HCT116 (cell line): ENCODE results near the gene NUMB. TPM values are rescaled to one million over a fixed set of nuclear protein-coding genes. Genes with fewer than 3 reads are reported as not detected.

Experiments used
- ATAC-seq: fragments of 200-7000 bp; cut with Tn5 transposase; 2 replicates; pipeline ENCODE4 v1.9.1; 2020; ENCODE audit warnings: mild to moderate bottlenecking, moderate library complexity
- BruUV-seq: library from RNA; stranded (reverse); fragments of 400-500 nt; replicated peaks from 2 replicates; lab custom pipeline; 2021; lab: Mats Ljungman, UMichigan
- CTCF ChIA-PET: fragments of 300-600 bp; sonication (Branson Sonifier 250); formaldehyde crosslinking; loops from one replicate; lab custom pipeline; 2021; ENCODE audit warnings: antibody characterized with exemption; lab: Charles Lee
- POLR2A ChIA-PET: fragments of 300-600, 350-600 bp; sonication (Branson Sonifier 250); formaldehyde crosslinking; loops from one replicate; lab custom pipeline; 2021; ENCODE audit warnings: antibody characterized with exemption; lab: Charles Lee
- RAD21 ChIA-PET, 2 experiments: fragments of 300-600 bp; sonication (Branson Sonifier 250); formaldehyde crosslinking; loops; one replicate each; lab custom pipeline; 2023; ENCODE audit warnings: low total read pairs in 2 of 2; ENCODE audit not compliant: uncharacterized antibody in 2 of 2, unreplicated experiment in 2 of 2, low non-redundant PET in 1 of 2; lab: Charles Lee
- DNase-seq: peaks from one replicate; pipeline ENCODE4 v3.0.0-alpha.2; 2010; ENCODE audit warnings: low read depth, low spot score
- H2AFZ ChIP-seq: fragments of 200-600 bp; shearing (Covaris generic), sonication (generic); 2 replicates; pipeline ENCODE4 v1.6.1; 2017; ENCODE audit warnings: low read depth, mixed run types, mixed read lengths, antibody characterized with exemption, low read length; ENCODE audit not compliant: poor library complexity, severe bottlenecking
- H3K27ac ChIP-seq: 2 replicates; pipeline ENCODE4 v1.5.1; 2012; ENCODE audit warnings: low read depth, low read length
- H3K27me3 ChIP-seq: fragments of 200-600 bp; sonication (generic); 2 replicates; pipeline ENCODE4 v1.6.1; 2016; ENCODE audit warnings: mixed run types, low read length, mixed read lengths; ENCODE audit not compliant: insufficient read depth
- H3K36me3 ChIP-seq, 2 experiments: fragments of 200-500 bp in 1 of 2; fragments of 200-600 bp in 1 of 2; sonication (Bioruptor generic) in 1 of 2; sonication (generic) in 1 of 2; 2 replicates each; pipeline versions ENCODE4 v1.5.1 to v1.6.1; 2014 to 2016; ENCODE audit warnings: low read length in 2 of 2, inconsistent platforms in 1 of 2, mixed read lengths in 1 of 2, mixed run types in 1 of 2; ENCODE audit not compliant: insufficient read depth in 2 of 2, control insufficient read depth in 1 of 2
- H3K4me1 ChIP-seq, 2 experiments: fragments of 200-600 bp in 1 of 2; sonication (generic) in 1 of 2; 2 replicates each; pipeline versions ENCODE4 v1.5.1 to v1.6.1; 2012 to 2017; ENCODE audit warnings: low read length in 2 of 2, inconsistent platforms in 1 of 2, mild to moderate bottlenecking in 1 of 2, mixed read lengths in 1 of 2, mixed run types in 1 of 2, moderate library complexity in 1 of 2; ENCODE audit not compliant: insufficient read depth in 2 of 2, control insufficient read depth in 1 of 2
- H3K4me2 ChIP-seq: fragments of 200-600 bp; sonication (generic); 2 replicates; pipeline ENCODE4 v1.6.1; 2017; ENCODE audit warnings: mixed run types, low read length, mixed read lengths
- H3K4me3 ChIP-seq, 2 experiments: fragments of 200-600 bp in 1 of 2; sonication (generic) in 1 of 2; replicated peaks in 1 of 2; 2 replicates each; pipeline ENCODE4 v1.5.1; 2011 to 2016; ENCODE audit warnings: low read length in 2 of 2, control low read depth in 1 of 2, low read depth in 1 of 2, mild to moderate bottlenecking in 1 of 2, mixed read lengths in 1 of 2, mixed run types in 1 of 2
- H3K79me2 ChIP-seq: fragments of 200-600 bp; sonication (generic); 2 replicates; pipeline ENCODE4 v1.6.1; 2017; ENCODE audit warnings: mild to moderate bottlenecking, mixed run types, low read length, moderate library complexity, mixed read lengths; ENCODE audit not compliant: insufficient read depth
- H3K9ac ChIP-seq: fragments of 200-600 bp; sonication (generic); 2 replicates; pipeline ENCODE4 v1.6.1; 2016; ENCODE audit warnings: low read length, mixed read lengths
- H3K9me2 ChIP-seq: fragments of 200-600 bp; sonication (generic), shearing (Covaris generic); 2 replicates; pipeline ENCODE4 v1.6.1; 2017; ENCODE audit warnings: mixed run types, mild to moderate bottlenecking, moderate library complexity; ENCODE audit not compliant: insufficient read depth
- H3K9me3 ChIP-seq, 2 experiments: fragments of 200-500 bp in 1 of 2; fragments of 200-600 bp in 1 of 2; sonication (Bioruptor generic) in 1 of 2; sonication (generic) in 1 of 2; 2 replicates each; pipeline ENCODE4 v1.6.1; 2014 to 2017; ENCODE audit warnings: low read length in 2 of 2, mixed read lengths in 2 of 2, inconsistent platforms in 1 of 2, low read depth in 1 of 2, mild to moderate bottlenecking in 1 of 2, mixed run types in 1 of 2, moderate library complexity in 1 of 2; ENCODE audit not compliant: control insufficient read depth in 1 of 2, insufficient read depth in 1 of 2
- H4K20me1 ChIP-seq: fragments of 200-600 bp; sonication (generic), shearing (Covaris generic); 2 replicates; pipeline ENCODE4 v1.6.1; 2017; ENCODE audit warnings: mixed run types, mild to moderate bottlenecking, moderate library complexity; ENCODE audit not compliant: insufficient read depth
- CEBPB ChIP-seq: IDR thresholded peaks from 2 replicates; pipeline ENCODE4 v1.6.1; 2012; ENCODE audit warnings: low read depth
- CTCF ChIP-seq, 3 experiments: fragments of 200-600 bp in 1 of 3; sonication (generic) in 1 of 3; IDR thresholded peaks in 2 of 3; conservative IDR thresholded peaks in 1 of 3; 2 replicates each; pipeline ENCODE4 v1.5.1; 2012 to 2017; ENCODE audit warnings: low read depth in 2 of 3, low read length in 2 of 3, antibody characterized with exemption in 1 of 3, borderline replicate concordance in 1 of 3, control low read depth in 1 of 3, mild to moderate bottlenecking in 1 of 3, mixed read lengths in 1 of 3, mixed run types in 1 of 3, moderate library complexity in 1 of 3; ENCODE audit not compliant: insufficient read depth in 1 of 3
- ELF1 ChIP-seq: IDR thresholded peaks from 2 replicates; pipeline ENCODE4 v1.6.1; 2012; ENCODE audit warnings: low read depth, borderline replicate concordance
- EZH2 ChIP-seq: fragments of 200-600 bp; sonication (generic); IDR thresholded peaks from 2 replicates; pipeline ENCODE4 v1.6.1; 2017; ENCODE audit warnings: antibody characterized with exemption, mixed run types
- EZH2phosphoT487 ChIP-seq: fragments of 200-600 bp; IDR thresholded peaks from 2 replicates; pipeline ENCODE4 v1.6.1; 2018; ENCODE audit warnings: antibody characterized with exemption, borderline replicate concordance
- FOSL1 ChIP-seq: IDR thresholded peaks from 2 replicates; pipeline ENCODE4 v1.6.1; 2012; ENCODE audit warnings: low read depth
- JUND ChIP-seq: IDR thresholded peaks from 2 replicates; pipeline ENCODE4 v1.6.1; 2012
- POLR2A ChIP-seq: IDR thresholded peaks from 2 replicates; pipeline ENCODE4 v1.7.0; 2011; ENCODE audit warnings: borderline replicate concordance; ENCODE audit not compliant: insufficient read depth, insufficient read length; ENCODE audit errors: extremely low read depth
- POLR2AphosphoS5 ChIP-seq: IDR thresholded peaks from 2 replicates; pipeline ENCODE4 v1.6.1; 2011; ENCODE audit warnings: mild to moderate bottlenecking, low read depth, low read length, moderate library complexity
- RAD21 ChIP-seq: IDR thresholded peaks from 2 replicates; pipeline ENCODE4 v1.6.1; 2012; ENCODE audit warnings: low read depth, mild to moderate bottlenecking
- SIN3A ChIP-seq: IDR thresholded peaks from 2 replicates; pipeline ENCODE4 v1.6.1; 2012; ENCODE audit warnings: low read depth
- SP1 ChIP-seq: IDR thresholded peaks from 2 replicates; pipeline ENCODE4 v1.6.1; 2012; ENCODE audit warnings: low read depth
- SRF ChIP-seq: IDR thresholded peaks from 2 replicates; pipeline ENCODE4 v1.6.1; 2012; ENCODE audit warnings: low read depth
- YY1 ChIP-seq: IDR thresholded peaks from 2 replicates; pipeline ENCODE4 v1.6.1; 2011; ENCODE audit warnings: low read length, low read depth, moderate library complexity, mild to moderate bottlenecking; ENCODE audit not compliant: insufficient replicate concordance; ENCODE audit errors: extremely low read depth
- ZFX ChIP-seq: fragments of 450-650 bp; IDR thresholded peaks from 2 replicates; pipeline ENCODE4 v1.6.1; 2017
- ZNF274 ChIP-seq: fragments of 200-500 bp; sonication (Bioruptor generic); IDR thresholded peaks from 2 replicates; pipeline ENCODE4 v1.6.1; 2014; ENCODE audit warnings: mild to moderate bottlenecking, low read depth, low read length, inconsistent platforms
- intact Hi-C: fragments of 100-400 bp; cut with micrococcal nuclease; formaldehyde crosslinking; loops from 2 replicates; pipeline ENCODE4 v1.10.0; 2022
- total RNA-seq: library from RNA; stranded (reverse); gene quantifications from one replicate; pipeline ENCODE4 v1.2.1, GENCODE V29; 2021; ENCODE audit not compliant: unreplicated experiment
- TF ChIP-seq, protein P1 (sequence below): IDR thresholded peaks from 2 replicates; pipeline ENCODE4 v1.6.1; 2012; ENCODE audit warnings: low read depth

NUMB gene
- total RNA-seq, 1 experiment from 2014 or later = 43.0 TPM

DNA sequence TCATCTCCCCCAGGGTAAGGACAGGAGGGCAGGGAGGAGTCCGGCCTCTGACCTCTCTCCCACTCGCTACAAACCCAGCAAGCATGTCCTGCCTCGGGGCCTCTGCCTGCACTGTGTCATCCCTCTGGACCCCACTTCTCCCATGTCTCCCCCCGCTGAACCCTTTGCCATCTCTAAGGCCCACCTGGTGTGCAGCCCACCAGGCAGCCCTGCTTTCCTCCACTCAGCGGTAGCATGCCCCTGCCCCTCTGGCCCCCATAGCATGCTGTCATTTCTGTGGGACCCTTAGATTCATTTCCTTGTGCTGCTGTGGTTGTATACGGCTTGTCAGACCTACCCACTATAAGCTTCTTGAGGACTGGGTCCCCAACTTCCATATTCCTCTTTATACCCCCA is 203.3 kb downstream of the NUMB start:
- ChIA-PET POLR2A (no interaction called here), RAD21 (no interaction called here), CTCF (no interaction called here)
- TF ChIP-seq JUND (no peak), ELF1 (no peak), SP1 (no peak), POLR2AphosphoS5 (no peak), CTCF (IDR thresholded peaks at IDR 0.05 in 2 of 3, conservative IDR thresholded peaks at IDR 0.05 in 1 of 3; ENCODE audit: borderline replicate concordance in 1 of 3, insufficient read depth in 1 of 3, low read depth in 2 of 3, low read length in 2 of 3) (no peak), ZFX (no peak), POLR2A (no peak), SRF (no peak), EZH2phosphoT487 (no peak), SIN3A (no peak), CEBPB (no peak), YY1 (no peak), ZNF274 (no peak), FOSL1 (no peak), EZH2 (no peak), RAD21 (no peak)
- TF ChIP-seq, protein P1, sequence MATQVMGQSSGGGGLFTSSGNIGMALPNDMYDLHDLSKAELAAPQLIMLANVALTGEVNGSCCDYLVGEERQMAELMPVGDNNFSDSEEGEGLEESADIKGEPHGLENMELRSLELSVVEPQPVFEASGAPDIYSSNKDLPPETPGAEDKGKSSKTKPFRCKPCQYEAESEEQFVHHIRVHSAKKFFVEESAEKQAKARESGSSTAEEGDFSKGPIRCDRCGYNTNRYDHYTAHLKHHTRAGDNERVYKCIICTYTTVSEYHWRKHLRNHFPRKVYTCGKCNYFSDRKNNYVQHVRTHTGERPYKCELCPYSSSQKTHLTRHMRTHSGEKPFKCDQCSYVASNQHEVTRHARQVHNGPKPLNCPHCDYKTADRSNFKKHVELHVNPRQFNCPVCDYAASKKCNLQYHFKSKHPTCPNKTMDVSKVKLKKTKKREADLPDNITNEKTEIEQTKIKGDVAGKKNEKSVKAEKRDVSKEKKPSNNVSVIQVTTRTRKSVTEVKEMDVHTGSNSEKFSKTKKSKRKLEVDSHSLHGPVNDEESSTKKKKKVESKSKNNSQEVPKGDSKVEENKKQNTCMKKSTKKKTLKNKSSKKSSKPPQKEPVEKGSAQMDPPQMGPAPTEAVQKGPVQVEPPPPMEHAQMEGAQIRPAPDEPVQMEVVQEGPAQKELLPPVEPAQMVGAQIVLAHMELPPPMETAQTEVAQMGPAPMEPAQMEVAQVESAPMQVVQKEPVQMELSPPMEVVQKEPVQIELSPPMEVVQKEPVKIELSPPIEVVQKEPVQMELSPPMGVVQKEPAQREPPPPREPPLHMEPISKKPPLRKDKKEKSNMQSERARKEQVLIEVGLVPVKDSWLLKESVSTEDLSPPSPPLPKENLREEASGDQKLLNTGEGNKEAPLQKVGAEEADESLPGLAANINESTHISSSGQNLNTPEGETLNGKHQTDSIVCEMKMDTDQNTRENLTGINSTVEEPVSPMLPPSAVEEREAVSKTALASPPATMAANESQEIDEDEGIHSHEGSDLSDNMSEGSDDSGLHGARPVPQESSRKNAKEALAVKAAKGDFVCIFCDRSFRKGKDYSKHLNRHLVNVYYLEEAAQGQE = no peak
- no peaks in the 10 kb centered on the region for H4K20me1 ChIP-seq
- intact Hi-C loops = no loop called here
- H2AFZ ChIP-seq = no peak overlapping the region
- BruUV-seq = no TSS peak
- no peak overlapping the region for H3K4me3 ChIP-seq
- no peaks in the 10 kb centered on the region for H3K4me1 ChIP-seq
- no peak overlapping the region for H3K27ac ChIP-seq
- H3K9me2 ChIP-seq = no peaks in the 10 kb centered on the region
- ATAC-seq = no peak
- no peak overlapping the region for H3K4me2 ChIP-seq
- no peak for DNase-seq
- H3K9me3 ChIP-seq = no peaks in the 10 kb centered on the region
- no peak overlapping the region for H3K9ac ChIP-seq
- H3K36me3 ChIP-seq = no peaks in the 10 kb centered on the region; a peak in 1 of 4 replicates
- no peaks in the 10 kb centered on the region for H3K27me3 ChIP-seq
- no peaks in the 10 kb centered on the region for H3K79me2 ChIP-seq
